Heart right ventricle (tissue), 16 donors: ENCODE results near the gene ZNF496. TPM values are rescaled to one million over a fixed set of nuclear protein-coding genes. Genes with fewer than 3 reads are reported as not detected.
A peak's percentile ranks its signal among the peaks of the same experiment; 100 is the strongest.

Experiments used
- ATAC-seq, 8 donors: fragments of 200-7000 bp; cut with Tn5 transposase; one replicate each; pipeline ENCODE4 v1.9.1; 2020; ENCODE audit warnings: mild to moderate bottlenecking in 8 of 8, moderate library complexity in 8 of 8, moderate number of reproducible peaks in 1 of 8
- DNase-seq, 2 donors: peaks; one replicate each; pipeline ENCODE4 v3.0.0-alpha.2; 2020
- H3K27ac ChIP-seq, 10 donors: fragments of 200-600 bp; sonication (generic) in 2 of 10; one replicate each; pipeline versions ENCODE4 v1.5.0 to v1.8.0; 2020 to 2022; ENCODE audit warnings: mild to moderate bottlenecking in 3 of 10
- H3K27me3 ChIP-seq, 7 donors: fragments of 200-600 bp; one replicate each; pipeline ENCODE4 v1.8.0; 2021 to 2022; ENCODE audit warnings: mild to moderate bottlenecking in 2 of 7
- H3K36me3 ChIP-seq, 9 donors: fragments of 200-600 bp; sonication (generic) in 1 of 9; one replicate each; pipeline versions ENCODE4 v1.5.0 to v1.8.0; 2020 to 2022; ENCODE audit warnings: mild to moderate bottlenecking in 2 of 9
- H3K4me1 ChIP-seq, 9 donors: fragments of 200-600 bp; sonication (generic) in 1 of 9; one replicate each; pipeline versions ENCODE4 v1.5.0 to v1.8.0; 2020 to 2022; ENCODE audit warnings: mild to moderate bottlenecking in 4 of 9
- H3K4me3 ChIP-seq, 10 donors: fragments of 200-600 bp; sonication (generic) in 2 of 10; one replicate each; pipeline versions ENCODE4 v1.5.0 to v1.8.0; 2020 to 2022; ENCODE audit warnings: mild to moderate bottlenecking in 7 of 10, moderate library complexity in 2 of 10
- H3K9me3 ChIP-seq, 11 donors: fragments of 200-600 bp in 10 of 11; sonication (generic) in 2 of 11; one replicate each; pipeline versions ENCODE4 v1.5.0 to v1.8.0; 2013 to 2022; ENCODE audit warnings: mild to moderate bottlenecking in 2 of 11, control low read depth in 1 of 11, moderate library complexity in 1 of 11
- CTCF ChIP-seq, 9 donors: fragments of 200-600 bp; sonication (generic) in 2 of 9; IDR thresholded peaks; one replicate each; pipeline versions ENCODE4 v1.5.0 to v1.8.0; 2021 to 2022; ENCODE audit warnings: antibody characterized with exemption in 9 of 9, mild to moderate bottlenecking in 5 of 9, moderate library complexity in 1 of 9
- WGBS, 2 donors: extraction: QIAGEN DNeasy Blood & Tissue Kit; methylation state at CpG; one replicate each; pipeline ENCODE4 v1.1.7; 2013; ENCODE audit warnings: inconsistent platforms in 1 of 2; 5-methylcytosine and 5-hydroxymethylcytosine counted together
- intact Hi-C, 10 donors: fragments of 100-400 bp; cut with DNase I; formaldehyde crosslinking; loops; one replicate each; pipeline versions ENCODE4 v1.11.1 to v1.14.2; 2022
- polyA plus RNA-seq, 2 donors: library from polyadenylated mRNA; stranded (reverse); fragments of 200-250 nt; gene quantifications; one replicate each; pipeline ENCODE4 v1.2.3, GENCODE V29; 2013
- total RNA-seq, 10 donors: library from RNA; stranded (reverse); fragmentation: NEBNext Ultra II Directional in 3 of 10; extraction: Animal tissue kit (Norgen Biotek cat#: 25700) in 3 of 10; gene quantifications; one replicate each; pipeline versions ENCODE4 v1.2.1 to v1.2.4, GENCODE V29; 2021 to 2023
- donor health status: Arrhythmogenic right ventricular cardiomyopathy.
- donor health status: ischemic (EF 13 %, LVEDD 7.1; RV severe dilation, severe dysfunction).
- donor health status: healthy with polysubstance abuse.
- donor health status: DM: no; HTN: yes; CAD: no.
- donor health status: DM: no; HTN: no; CAD: no.
- donor health status: ischemic (EF 25% LVEDD 6.9; RV normal size, moderate dysfunction).
- donor health status: ischemic (EF 25% LVEDD 5.7; RV mildly dilated, moderate dysfunction).
- donor health status: healthy.
- donor health status: DM: yes; HTN: yes; CAD: no.
- donor health status: Ischemic cardiomyopathy.
- donor health status: ischemic (EF 35%, LVEDD 5.7; RV mildly dilated, moderate dysfunction).
- donor health status: nonischemic (EF 11% LVEDD 7.7; RV severe dilation, severe dysfunction).
- donor health status: DM: yes; HTN: yes; CAD: no.
- donor health status: PGD.
- donor health status: ischemic (EF 29% LVEDD 5.4; RV normal size, mild dysfunction).
- donor health status: nonischemic (EF 23%, LVEDD 6.1; RV moderate dilation, normal function).

The ZNF496 gene
- total and polyA plus RNA-seq, 12 donors, result 6.2 to 18.4 (median 13.8) TPM

GRCh38 chr1:247360991-247361731, 29.5 kb upstream of the ZNF496 start:
- H3K36me3 ChIP-seq, result no peaks in the 10 kb centered on the region
- ATAC-seq (peak in 7 of 8 donors; percentile 73 to 91 (median 84)), DNase-seq (peak; percentile 39 to 68)
- H3K27me3 ChIP-seq, result peaks cover 0 to 25% (median 5%) of the 10 kb centered on the region in 7 donors
- 39% methylated on average over 11 of the region's 11 CpGs for WGBS, 2 donors
- peak overlapping the region in 9 of 10 donors; percentile 29 to 88 (median 68) for H3K27ac ChIP-seq
- intact Hi-C loops, result no loop called here
- TF ChIP-seq CTCF (IDR thresholded peaks at IDR 0.05), result no peak
- H3K4me3 ChIP-seq, result peak overlapping the region in 4 of 10 donors; percentile 6 to 15 (median 10)
- no peaks in the 10 kb centered on the region for H3K9me3 ChIP-seq
- H3K4me1 ChIP-seq, result peaks cover 0 to 50% (median 13%) of the 10 kb centered on the region in 9 donors

GRCh38 chr1:247360116-247360898, 28.6 kb upstream of the ZNF496 start:
- no peak for TF ChIP-seq CTCF (IDR thresholded peaks at IDR 0.05)
- intact Hi-C loops, result no loop called here
- Histone ChIP-seq H3K4me1 (peaks cover 0 to 58% (median 13%) of the 10 kb centered on the region in 9 donors), H3K27me3 (peaks cover 0 to 17% (median 5%) of the 10 kb centered on the region in 7 donors), H3K4me3 (peak overlapping the region in 3 of 10 donors; percentile 6 to 15 (median 11)), H3K36me3 (no peaks in the 10 kb centered on the region), H3K9me3 (no peaks in the 10 kb centered on the region), H3K27ac (peak overlapping the region in 9 of 10 donors; percentile 29 to 88 (median 68))
- ATAC-seq, result peak in 2 of 8 donors; percentile 16 to 27
- 76 to 83% methylated on average over 13 of the region's 13 CpGs for WGBS, 2 donors
- no peak for DNase-seq

GRCh38 chr1:247359559-247359958, 27.9 kb upstream of the ZNF496 start:
- Histone ChIP-seq H3K4me3 (no peak overlapping the region), H3K36me3 (no peaks in the 10 kb centered on the region), H3K4me1 (peaks cover 0 to 60% (median 13%) of the 10 kb centered on the region in 9 donors), H3K27me3 (peaks cover 0 to 11% (median under 1%) of the 10 kb centered on the region in 7 donors), H3K9me3 (no peaks in the 10 kb centered on the region), H3K27ac (peak overlapping the region in 2 of 10 donors; percentile 85 to 88)
- DNase-seq, result no peak
- no peak for TF ChIP-seq CTCF (IDR thresholded peaks at IDR 0.05)
- 96 to 97% methylated on average over 6 of the region's 6 CpGs for WGBS, 2 donors
- no peak for ATAC-seq
- intact Hi-C loops, result no loop called here

GRCh38 chr1:247358920-247359319, 27.3 kb upstream of the ZNF496 start:
- DNase-seq (no peak), ATAC-seq (no peak)
- intact Hi-C loops, result no loop called here
- peak overlapping the region in 1 of 10 donors; percentile 88 for H3K27ac ChIP-seq
- H3K4me1 ChIP-seq, result peaks cover 0 to 60% (median 13%) of the 10 kb centered on the region in 9 donors
- no peak overlapping the region for H3K4me3 ChIP-seq
- H3K27me3 ChIP-seq, result peaks cover 0 to 10% (median 0%) of the 10 kb centered on the region in 7 donors
- no peaks in the 10 kb centered on the region for H3K9me3 ChIP-seq
- TF ChIP-seq CTCF (IDR thresholded peaks at IDR 0.05), result peak in 1 of 9 donors; percentile 16
- 77 to 86% methylated on average over 5 of the region's 5 CpGs for WGBS, 2 donors
- H3K36me3 ChIP-seq, result no peaks in the 10 kb centered on the region
